KMS-11 (cell line): ENCODE measurements around the gene RPN2.

Source experiments
- H2AFZ ChIP-seq: fragments of 200-600 bp; sonication (generic); 2 replicates; pipeline ENCODE4 v1.6.1; 2016; ENCODE audit warnings: antibody characterized with exemption, mixed run types, low read depth
- H3K27ac ChIP-seq: fragments of 200-600 bp; sonication (generic); 2 replicates; pipeline ENCODE4 v1.6.1; 2016; ENCODE audit warnings: mild to moderate bottlenecking, mixed run types
- H3K27me3 ChIP-seq: fragments of 200-600 bp; sonication (generic); 2 replicates; pipeline ENCODE4 v1.6.1; 2017; ENCODE audit warnings: mild to moderate bottlenecking, low read depth, mixed run types, moderate library complexity; ENCODE audit not compliant: insufficient read depth
- H3K36me3 ChIP-seq: fragments of 200-600 bp; sonication (generic); 2 replicates; pipeline ENCODE4 v1.6.1; 2017; ENCODE audit warnings: mild to moderate bottlenecking, mixed run types; ENCODE audit not compliant: insufficient read depth
- H3K4me1 ChIP-seq: fragments of 200-600 bp; sonication (generic); 2 replicates; pipeline ENCODE4 v1.6.1; 2016; ENCODE audit warnings: mild to moderate bottlenecking, low read depth, mixed run types; ENCODE audit not compliant: poor library complexity, severe bottlenecking
- H3K4me2 ChIP-seq: fragments of 200-600 bp; sonication (generic); 2 replicates; pipeline ENCODE4 v1.7.0; 2016; ENCODE audit warnings: mild to moderate bottlenecking, mixed run types
- H3K4me3 ChIP-seq: fragments of 200-600 bp; sonication (generic); IDR thresholded peaks from 2 replicates; pipeline ENCODE4 v1.6.1; 2017; ENCODE audit warnings: low read depth, low read length, mixed read lengths; ENCODE audit not compliant: insufficient read depth
- H3K79me2 ChIP-seq: fragments of 200-600 bp; sonication (generic); 2 replicates; pipeline ENCODE4 v1.6.1; 2016; ENCODE audit warnings: low read depth, mixed run types; ENCODE audit not compliant: insufficient read depth
- H3K9ac ChIP-seq: fragments of 200-600 bp; sonication (generic); 2 replicates; pipeline ENCODE4 v1.6.1; 2016; ENCODE audit warnings: mild to moderate bottlenecking, mixed run types
- H4K20me1 ChIP-seq: fragments of 200-600 bp; sonication (generic); 2 replicates; pipeline ENCODE4 v1.6.1; 2016; ENCODE audit warnings: mild to moderate bottlenecking, mixed run types; ENCODE audit not compliant: insufficient read depth
- CTCF ChIP-seq: fragments of 200-600 bp; sonication (generic); conservative IDR thresholded peaks from 2 replicates; pipeline ENCODE4 v1.6.1; 2017; ENCODE audit warnings: low read depth, mild to moderate bottlenecking, antibody characterized with exemption, low read length, moderate library complexity, mixed read lengths

Gene RPN2

GRCh38 chr20:37290158-37290810, 111.2 kb downstream of the RPN2 start:
- peaks cover 24% of the 10 kb centered on the region for H3K79me2 ChIP-seq
- H3K27ac ChIP-seq: peak overlapping the region; percentile 83
- no peak for TF ChIP-seq CTCF
- H4K20me1 ChIP-seq: no peaks in the 10 kb centered on the region
- H3K9ac ChIP-seq: peak overlapping the region; percentile 91; the same call in 1 of the 2 replicates
- no peaks in the 10 kb centered on the region; the same call in 1 of the 2 replicates for H3K27me3 ChIP-seq
- H3K4me1 ChIP-seq: peaks cover 12% of the 10 kb centered on the region
- no peaks in the 10 kb centered on the region for H3K36me3 ChIP-seq
- peak overlapping the region; percentile 98 for H2AFZ ChIP-seq
- H3K4me3 ChIP-seq: no peak overlapping the region
- peak overlapping the region; percentile 77 for H3K4me2 ChIP-seq
